Mucosa of descending colon (tissue), 3 donors: ENCODE results near the gene FHDC1. TPM values are rescaled to one million over a fixed set of nuclear protein-coding genes. Genes with fewer than 3 reads are reported as not detected.

Experiments
- ATAC-seq: fragments of 200-7000 bp; cut with Tn5 transposase; one replicate; pipeline ENCODE4 v1.9.1; 2020; ENCODE audit warnings: mild to moderate bottlenecking, moderate library complexity
- DNase-seq, 3 donors: peaks; one replicate each; pipeline ENCODE4 v3.0.0-alpha.2; 2020
- H3K36me3 ChIP-seq: fragments of 200-600 bp; one replicate; pipeline ENCODE4 v1.8.0; 2021; ENCODE audit warnings: low read depth, mild to moderate bottlenecking
- H3K4me1 ChIP-seq: fragments of 200-600 bp; one replicate; pipeline ENCODE4 v1.8.0; 2021; ENCODE audit warnings: low read depth, mild to moderate bottlenecking
- H3K4me3 ChIP-seq: fragments of 200-600 bp; one replicate; pipeline ENCODE4 v1.8.0; 2021; ENCODE audit warnings: mild to moderate bottlenecking
- H3K9me3 ChIP-seq: fragments of 200-600 bp; one replicate; pipeline ENCODE4 v1.8.0; 2021; ENCODE audit warnings: mild to moderate bottlenecking
- intact Hi-C, 2 donors: fragments of 100-400 bp; cut with DNase I in 1 of 2; cut with micrococcal nuclease in 1 of 2; formaldehyde crosslinking; loops; one replicate each; pipeline versions ENCODE4 v1.11.0 to v1.11.1; 2022; cut with DNase I, micrococcal nuclease
- total RNA-seq, 3 donors: library from RNA; stranded (reverse); fragmentation: NEBNext Ultra II Directional in 2 of 3; extraction: Animal tissue kit (Norgen Biotek cat#: 25700) in 2 of 3; gene quantifications; one replicate each; pipeline versions ENCODE4 v1.2.1 to v1.2.4, GENCODE V29; 2021 to 2023
- TF ChIP-seq, protein P1 (sequence below): fragments of 200-600 bp; IDR thresholded peaks from one replicate; pipeline ENCODE4 v1.8.0; 2022; ENCODE audit warnings: antibody characterized with exemption, mild to moderate bottlenecking
- donor health status: DM: no; HTN: no; CAD: no; lungs with moderate emphysema.
- donor health status: DM: no; HTN: no; CAD: no.
- donor health status: DM: no; HTN: yes; CAD: no.

The FHDC1 gene
- total RNA-seq, 3 donors from 2014 or later = 8.8 to 16.1 (median 14.1) TPM

DNA sequence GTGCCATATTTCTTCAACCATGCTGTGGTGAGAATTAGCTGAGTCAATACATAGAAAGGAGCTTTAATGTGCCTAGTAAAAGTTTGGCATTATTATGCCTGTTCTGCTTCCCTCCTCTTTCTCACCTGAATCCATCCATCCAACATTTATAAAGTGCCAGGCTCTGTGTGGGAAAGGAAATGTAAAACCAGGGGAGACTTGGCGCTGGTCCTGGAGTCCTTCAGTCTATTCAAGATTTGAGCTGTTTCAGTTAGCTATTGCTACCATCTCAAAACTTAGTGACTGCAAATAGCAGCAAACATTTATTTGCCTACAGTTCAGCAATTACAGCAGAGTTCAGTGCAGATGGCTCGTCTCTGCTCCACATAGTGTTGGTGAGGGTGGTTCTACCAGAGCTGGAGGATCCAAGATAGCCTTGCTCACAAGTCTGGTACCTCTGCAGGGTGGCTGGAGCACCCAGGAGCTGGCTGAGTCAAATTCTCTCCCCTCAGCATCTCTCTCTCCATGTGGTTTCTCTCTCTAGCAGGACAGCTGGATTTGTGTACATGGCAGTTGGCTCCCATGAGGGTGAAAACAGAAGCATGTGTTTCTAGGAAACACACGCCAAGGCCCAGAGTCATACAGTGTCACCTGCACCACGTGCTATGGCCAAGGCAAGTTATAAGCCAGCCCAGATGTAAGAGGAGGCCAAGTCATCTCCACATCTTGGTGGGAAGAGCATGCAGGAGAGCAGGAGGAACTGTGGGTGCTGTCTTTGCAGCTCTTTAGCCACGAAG lies 77.3 kb downstream of the FHDC1 start:
- Histone ChIP-seq H3K9me3 (no peaks in the 10 kb centered on the region), H3K4me1 (no peaks in the 10 kb centered on the region), H3K36me3 (no peaks in the 10 kb centered on the region), H3K4me3 (no peak overlapping the region)
- TF ChIP-seq, protein P1, sequence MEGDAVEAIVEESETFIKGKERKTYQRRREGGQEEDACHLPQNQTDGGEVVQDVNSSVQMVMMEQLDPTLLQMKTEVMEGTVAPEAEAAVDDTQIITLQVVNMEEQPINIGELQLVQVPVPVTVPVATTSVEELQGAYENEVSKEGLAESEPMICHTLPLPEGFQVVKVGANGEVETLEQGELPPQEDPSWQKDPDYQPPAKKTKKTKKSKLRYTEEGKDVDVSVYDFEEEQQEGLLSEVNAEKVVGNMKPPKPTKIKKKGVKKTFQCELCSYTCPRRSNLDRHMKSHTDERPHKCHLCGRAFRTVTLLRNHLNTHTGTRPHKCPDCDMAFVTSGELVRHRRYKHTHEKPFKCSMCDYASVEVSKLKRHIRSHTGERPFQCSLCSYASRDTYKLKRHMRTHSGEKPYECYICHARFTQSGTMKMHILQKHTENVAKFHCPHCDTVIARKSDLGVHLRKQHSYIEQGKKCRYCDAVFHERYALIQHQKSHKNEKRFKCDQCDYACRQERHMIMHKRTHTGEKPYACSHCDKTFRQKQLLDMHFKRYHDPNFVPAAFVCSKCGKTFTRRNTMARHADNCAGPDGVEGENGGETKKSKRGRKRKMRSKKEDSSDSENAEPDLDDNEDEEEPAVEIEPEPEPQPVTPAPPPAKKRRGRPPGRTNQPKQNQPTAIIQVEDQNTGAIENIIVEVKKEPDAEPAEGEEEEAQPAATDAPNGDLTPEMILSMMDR = no peak
- ATAC-seq (peak; percentile 19), DNase-seq (no peak)
- intact Hi-C loops = no loop called here

DNA sequence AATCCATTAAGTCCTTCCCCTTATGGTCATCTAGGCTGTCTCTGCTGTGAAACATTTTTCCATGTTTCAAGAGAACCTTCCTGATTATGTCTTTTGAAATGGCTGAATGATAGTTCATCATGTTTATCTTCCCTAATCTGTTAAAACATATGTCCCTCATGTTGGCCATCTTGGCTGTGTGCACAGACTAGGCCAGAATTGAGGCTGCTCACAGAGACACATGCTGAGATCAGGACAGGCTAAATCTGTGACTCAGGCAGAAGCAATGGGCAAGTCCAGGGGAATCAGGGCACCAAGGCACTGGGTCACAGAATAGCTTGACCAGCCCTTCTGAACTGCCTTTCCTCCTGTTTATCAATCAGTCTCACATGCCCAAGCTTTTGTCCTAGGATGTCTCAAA lies 78.3 kb downstream of the FHDC1 start:
- intact Hi-C loops = no loop called here
- ATAC-seq (no peak), DNase-seq (no peak)
- Histone ChIP-seq H3K9me3 (no peaks in the 10 kb centered on the region), H3K36me3 (no peaks in the 10 kb centered on the region), H3K4me3 (no peak overlapping the region), H3K4me1 (no peaks in the 10 kb centered on the region)
- TF ChIP-seq, protein P1 = no peak

DNA sequence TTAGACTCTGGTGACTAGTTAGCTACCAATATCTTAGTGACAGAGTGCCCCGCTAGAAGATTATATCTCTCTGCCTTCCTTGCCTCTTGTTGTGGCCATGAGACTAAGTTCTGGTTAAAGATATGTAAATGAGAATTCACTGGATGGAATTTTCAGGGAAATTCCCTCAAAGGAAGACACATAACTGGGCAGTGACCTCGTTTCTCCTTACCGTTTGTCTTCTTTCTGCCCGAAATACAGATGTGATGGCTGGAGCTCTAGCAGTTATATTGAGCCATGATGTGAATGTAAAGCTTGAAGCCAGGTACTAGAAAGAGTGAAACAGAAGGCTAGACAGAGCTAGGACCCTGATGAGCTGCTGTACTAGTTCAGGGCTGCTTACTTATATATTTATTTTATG lies 80.5 kb downstream of the FHDC1 start:
- DNase-seq (no peak), ATAC-seq (no peak)
- TF ChIP-seq, protein P1 = no peak
- intact Hi-C loops = no loop called here
- H3K36me3 ChIP-seq = no peaks in the 10 kb centered on the region
- no peak overlapping the region for H3K4me3 ChIP-seq
- no peaks in the 10 kb centered on the region for H3K4me1 ChIP-seq
- H3K9me3 ChIP-seq = no peaks in the 10 kb centered on the region

DNA sequence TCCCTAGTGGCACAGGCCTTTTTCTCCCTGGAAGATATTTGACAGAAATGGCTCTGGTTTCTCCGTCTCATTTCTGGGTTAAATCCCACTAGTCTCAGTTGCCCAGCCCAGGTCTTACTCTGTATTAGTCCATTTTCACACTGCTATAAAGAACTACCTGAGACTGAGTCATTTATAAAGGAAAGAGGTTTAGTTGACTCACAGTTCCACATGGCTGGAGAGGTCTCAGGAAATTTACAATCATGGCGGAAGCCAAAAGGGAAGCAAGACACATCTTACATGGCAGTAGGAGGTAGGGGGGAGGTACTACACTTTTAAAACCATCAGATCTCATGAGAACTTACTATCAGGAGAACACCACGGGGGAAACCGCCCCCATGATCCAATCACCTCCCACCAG lies 81.9 kb downstream of the FHDC1 start:
- ATAC-seq = no peak
- no peak overlapping the region for H3K4me3 ChIP-seq
- DNase-seq = no peak
- intact Hi-C loops = no loop called here
- H3K4me1 ChIP-seq = no peaks in the 10 kb centered on the region
- TF ChIP-seq, protein P1 = no peak
- no peaks in the 10 kb centered on the region for H3K36me3 ChIP-seq
- H3K9me3 ChIP-seq = no peaks in the 10 kb centered on the region

DNA sequence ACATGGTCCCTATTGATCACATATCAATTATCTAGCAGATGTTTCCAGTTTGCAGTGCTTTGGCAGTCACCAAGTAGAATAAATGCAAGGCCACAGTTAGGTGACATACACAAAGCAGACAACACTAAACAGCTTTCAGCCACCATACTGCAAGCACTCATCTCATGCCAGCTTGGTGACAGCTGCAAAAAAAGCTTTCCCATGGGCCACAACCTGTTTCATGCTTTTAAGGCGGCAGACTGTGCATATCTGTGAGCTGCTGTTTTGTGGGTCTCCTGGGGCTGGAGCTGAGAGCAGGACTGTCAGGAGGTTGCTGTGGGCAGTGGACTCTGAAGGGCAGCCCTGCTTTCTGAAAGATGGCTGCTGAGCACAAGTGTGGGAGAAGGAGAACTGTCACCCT lies 82.6 kb downstream of the FHDC1 start:
- Histone ChIP-seq H3K9me3 (no peaks in the 10 kb centered on the region), H3K4me1 (no peaks in the 10 kb centered on the region), H3K4me3 (no peak overlapping the region), H3K36me3 (no peaks in the 10 kb centered on the region)
- TF ChIP-seq, protein P1 = no peak
- ATAC-seq = no peak
- no peak for DNase-seq
- intact Hi-C loops = no loop called here

DNA sequence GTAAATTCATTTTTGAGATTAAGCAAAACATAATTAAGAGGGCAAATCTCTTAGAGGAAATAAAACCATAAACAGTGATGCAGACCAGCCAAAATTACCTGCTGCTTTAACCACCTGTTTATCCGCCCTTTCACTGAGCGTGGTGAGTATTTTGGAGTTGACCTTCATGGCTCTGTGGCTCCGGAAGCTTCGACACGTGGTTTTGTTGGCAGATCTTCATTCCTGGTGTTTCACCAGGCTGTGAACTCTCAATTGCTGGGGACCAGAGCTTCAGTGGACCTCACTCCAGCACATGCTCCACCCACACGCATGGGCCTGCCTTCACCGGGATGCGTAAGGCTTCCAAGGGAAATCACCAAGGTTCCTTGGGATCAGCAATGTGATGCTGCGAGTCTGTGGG lies 83.8 kb downstream of the FHDC1 start:
- DNase-seq = no peak
- TF ChIP-seq, protein P1 = no peak
- no peak for ATAC-seq
- H3K4me3 ChIP-seq = no peak overlapping the region
- intact Hi-C loops = no loop called here
- H3K9me3 ChIP-seq = no peaks in the 10 kb centered on the region
- no peaks in the 10 kb centered on the region for H3K4me1 ChIP-seq
- no peaks in the 10 kb centered on the region for H3K36me3 ChIP-seq
